Globus pallidus (tissue), 1 donor: ENCODE measurements around the gene USP6NL.

Experiments used
- DNase-seq: peaks from one replicate; pipeline ENCODE4 v3.0.0-alpha.2; 2015; ENCODE audit warnings: low spot score

Gene USP6NL

GRCh38 chr10:11616021-11616420 is 4.6 kb upstream of the USP6NL start:
- DNase-seq, result no peak

GRCh38 chr10:11615396-11615795 is 3.9 kb upstream of the USP6NL start:
- no peak for DNase-seq

- DNase-seq, result no peak
Observed at GRCh38 chr10:11612021-11613001, 861 bp upstream of the USP6NL start.

GRCh38 chr10:11610826-11611247 is 613 bp downstream of the USP6NL start:
- peak; percentile 37 for DNase-seq

- peak; percentile 26 for DNase-seq
Observed at GRCh38 chr10:11610166-11610825, 1.2 kb downstream of the USP6NL start.

- DNase-seq, result no peak
Observed at GRCh38 chr10:11609492-11610093, 1.9 kb downstream of the USP6NL start.

GRCh38 chr10:11609052-11609451 is 2.4 kb downstream of the USP6NL start:
- no peak for DNase-seq

GRCh38 chr10:11608159-11609013 is 3.1 kb downstream of the USP6NL start:
- no peak for DNase-seq

GRCh38 chr10:11605807-11606408 is 5.5 kb downstream of the USP6NL start:
- no peak for DNase-seq

- DNase-seq, result no peak
Observed at GRCh38 chr10:11604865-11605650, 6.4 kb downstream of the USP6NL start.

- no peak for DNase-seq
Observed at GRCh38 chr10:11603741-11604140, 7.7 kb downstream of the USP6NL start.

GRCh38 chr10:11602919-11603523 is 8.4 kb downstream of the USP6NL start:
- DNase-seq, result no peak

GRCh38 chr10:11602358-11602757 is 9.1 kb downstream of the USP6NL start:
- DNase-seq, result no peak

GRCh38 chr10:11601670-11602069 is 9.8 kb downstream of the USP6NL start:
- DNase-seq, result no peak

- DNase-seq, result no peak
Observed at GRCh38 chr10:11600280-11600679, 11.2 kb downstream of the USP6NL start.

GRCh38 chr10:11598712-11599397 is 12.6 kb downstream of the USP6NL start:
- no peak for DNase-seq

GRCh38 chr10:11597470-11597869 is 14.0 kb downstream of the USP6NL start:
- no peak for DNase-seq

GRCh38 chr10:11595395-11595692 is 16.1 kb downstream of the USP6NL start:
- no peak for DNase-seq

- DNase-seq, result no peak
Observed at GRCh38 chr10:11594589-11595394, 16.7 kb downstream of the USP6NL start.
